Activated CD4-positive, CD25-positive, alpha-beta regulatory T cell treated with anti-CD3 and anti-CD28 coated beads, Interleukin-2, amount 50 U/mL, for 72 hours (primary cell): ENCODE measurements around the gene AACS.
"Not testable (repeated sequence)": the region's sequence is repeated elsewhere in the genome, so short reads cannot be mapped to it uniquely, and the experiment has no call there.

ENCODE experiments used
- DNase-seq: peaks from one replicate; pipeline ENCODE4 v3.0.0; 2021

The AACS gene

GRCh38 chr12:125125271-125125670, 60.0 kb downstream of the AACS start:
- DNase-seq, result no peak

GRCh38 chr12:125128439-125129178, 63.4 kb downstream of the AACS start:
- DNase-seq, result no peak

- no peak for DNase-seq
Observed at GRCh38 chr12:125129179-125129571, 63.9 kb downstream of the AACS start.

- no peak for DNase-seq
Observed at GRCh38 chr12:125129591-125130255, 64.5 kb downstream of the AACS start.

- DNase-seq, result no peak
Observed at GRCh38 chr12:125131958-125132357, 66.7 kb downstream of the AACS start.

- no peak for DNase-seq
Observed at GRCh38 chr12:125132698-125133400, 67.6 kb downstream of the AACS start.

GRCh38 chr12:125133616-125134015, 68.4 kb downstream of the AACS start:
- no peak for DNase-seq

GRCh38 chr12:125134576-125134975, 69.3 kb downstream of the AACS start:
- no peak for DNase-seq

- no peak for DNase-seq
Observed at GRCh38 chr12:125135906-125136305, 70.7 kb downstream of the AACS start.

- DNase-seq, result no peak
Observed at GRCh38 chr12:125136702-125137101, 71.5 kb downstream of the AACS start.

- no peak for DNase-seq
Observed at GRCh38 chr12:125137766-125138344, 72.6 kb downstream of the AACS start.

- no peak for DNase-seq
Observed at GRCh38 chr12:125140279-125141209, 75.3 kb downstream of the AACS start.

- DNase-seq, result not testable (repeated sequence)
Observed at GRCh38 chr12:125141210-125141573, 76.0 kb downstream of the AACS start.

GRCh38 chr12:125142601-125143000, 77.4 kb downstream of the AACS start:
- DNase-seq, result no peak

GRCh38 chr12:125143491-125143890, 78.3 kb downstream of the AACS start:
- no peak for DNase-seq

GRCh38 chr12:125145196-125145595, 80.0 kb downstream of the AACS start:
- DNase-seq, result no peak

- DNase-seq, result no peak
Observed at GRCh38 chr12:125148316-125148715, 83.1 kb downstream of the AACS start.

GRCh38 chr12:125149160-125150108, 84.2 kb downstream of the AACS start:
- DNase-seq, result no peak

- no peak for DNase-seq
Observed at GRCh38 chr12:125151284-125151683, 86.0 kb downstream of the AACS start.

- DNase-seq, result no peak
Observed at GRCh38 chr12:125152463-125152862, 87.2 kb downstream of the AACS start.

GRCh38 chr12:125155366-125155765, 90.1 kb downstream of the AACS start:
- DNase-seq, result no peak
